GM21528 (cell line): ENCODE data around the gene CT83.

ENCODE experiments used
- ATAC-seq: cut with Tn5 transposase; IDR thresholded peaks from one replicate; pipeline ENCODE4 v1.9.1; 2021; ENCODE audit warnings: mild to moderate bottlenecking, moderate library complexity; ENCODE audit not compliant: unreplicated experiment, low FRiP score

CT83 gene

DNA sequence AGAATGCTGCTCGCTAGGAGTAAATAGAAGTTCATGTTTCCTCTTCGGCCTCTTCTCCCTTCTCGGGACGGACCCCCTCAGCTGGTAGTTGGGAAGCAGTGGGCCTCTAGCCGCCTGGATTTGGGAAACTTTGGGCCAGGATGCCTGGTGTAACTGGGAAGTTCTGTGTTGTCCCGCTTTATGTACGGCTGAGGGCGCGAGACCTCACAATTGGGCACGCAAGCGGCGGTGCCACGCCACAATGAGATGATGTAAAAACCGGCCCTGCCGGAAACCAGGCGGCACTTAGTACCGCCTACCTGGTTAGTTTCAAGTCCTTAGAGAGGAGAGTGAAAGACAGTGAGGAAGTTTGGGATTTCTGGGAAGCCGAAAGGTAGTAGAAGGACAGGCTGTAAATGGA is at the start of gene CT83:
TSS of gene CT83 (minus strand) at position 155 of the 400 bp plus-strand sequence. CDS start at position 35, 120 bp downstream.
- no peak for ATAC-seq

- no peak for ATAC-seq
Observed at GRCh38 chrX:116499780-116500179, 37.0 kb upstream of the CT83 start.

DNA sequence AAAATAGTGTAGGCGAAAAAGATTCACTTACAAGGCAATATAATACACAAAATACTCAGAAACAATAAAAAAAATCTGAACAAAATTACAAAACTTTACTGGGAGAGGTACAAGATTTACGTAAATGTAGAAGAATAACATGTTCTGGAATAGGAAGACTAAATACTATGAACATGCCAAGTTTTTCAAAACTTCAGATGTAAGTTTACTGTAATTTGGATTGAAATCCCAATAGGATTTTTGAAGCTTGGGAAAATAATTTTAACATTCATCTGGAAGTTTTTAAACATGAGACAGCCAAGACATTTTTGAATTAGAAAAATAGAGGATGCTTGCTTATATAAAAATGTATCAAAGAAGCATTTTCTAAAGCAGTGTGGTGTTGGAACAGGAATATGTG is 30.5 kb upstream of the CT83 start:
- no peak for ATAC-seq

DNA sequence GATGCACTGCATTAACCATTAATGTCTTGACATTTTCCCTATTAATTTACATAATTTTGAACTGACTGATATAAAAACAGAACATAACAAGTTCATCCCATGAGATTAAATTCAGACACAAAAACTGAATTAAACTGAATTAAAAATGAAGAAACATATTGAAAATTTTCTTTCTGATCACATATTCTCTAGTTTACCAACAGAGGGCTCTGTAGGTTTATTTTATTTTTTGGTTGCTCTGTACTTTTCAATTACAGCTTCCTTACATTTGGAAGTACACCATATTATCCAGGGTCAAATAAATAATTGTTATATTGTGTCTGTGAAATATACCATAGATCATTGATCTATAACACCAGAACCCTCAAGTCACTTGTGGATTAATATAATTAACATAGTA is 27.3 kb upstream of the CT83 start:
- ATAC-seq = no peak

DNA sequence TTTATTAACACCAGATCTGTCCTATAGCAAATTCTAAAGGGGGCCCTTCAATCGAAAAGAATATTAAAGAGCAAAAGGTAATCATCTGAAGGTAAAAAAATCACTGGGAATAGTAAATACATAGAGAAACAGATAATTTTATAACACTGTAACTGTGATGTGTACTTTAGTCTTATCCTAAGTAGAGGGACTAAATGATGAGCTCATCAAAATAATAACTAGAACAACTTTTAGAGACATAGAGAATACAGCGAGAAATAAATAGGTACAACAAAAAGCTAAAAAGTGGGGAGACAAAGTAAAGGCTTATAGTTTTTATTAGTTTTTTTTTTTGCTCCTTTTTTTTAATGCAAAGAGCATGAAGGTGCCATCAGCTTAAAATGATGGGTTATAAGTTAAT is 17.3 kb upstream of the CT83 start:
- no peak for ATAC-seq

DNA sequence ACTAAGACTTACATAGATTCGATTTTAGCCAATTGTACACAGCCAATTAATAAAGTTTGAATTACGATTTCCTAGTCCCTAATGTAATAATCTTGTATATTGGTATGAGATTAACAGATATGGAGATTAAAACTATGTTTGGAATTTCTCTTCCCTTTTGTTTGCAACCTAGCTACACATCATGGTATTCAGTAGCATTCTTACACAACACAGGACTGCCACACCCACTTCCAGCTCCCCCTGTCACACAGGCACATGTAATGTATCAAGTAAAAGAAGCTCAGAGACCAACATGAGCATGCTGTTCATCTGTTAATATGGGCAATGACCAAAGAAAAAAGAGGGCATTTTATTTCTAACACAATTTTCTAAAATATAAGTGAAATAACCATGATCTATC is 13.6 kb downstream of the CT83 start:
- ATAC-seq = no peak

DNA sequence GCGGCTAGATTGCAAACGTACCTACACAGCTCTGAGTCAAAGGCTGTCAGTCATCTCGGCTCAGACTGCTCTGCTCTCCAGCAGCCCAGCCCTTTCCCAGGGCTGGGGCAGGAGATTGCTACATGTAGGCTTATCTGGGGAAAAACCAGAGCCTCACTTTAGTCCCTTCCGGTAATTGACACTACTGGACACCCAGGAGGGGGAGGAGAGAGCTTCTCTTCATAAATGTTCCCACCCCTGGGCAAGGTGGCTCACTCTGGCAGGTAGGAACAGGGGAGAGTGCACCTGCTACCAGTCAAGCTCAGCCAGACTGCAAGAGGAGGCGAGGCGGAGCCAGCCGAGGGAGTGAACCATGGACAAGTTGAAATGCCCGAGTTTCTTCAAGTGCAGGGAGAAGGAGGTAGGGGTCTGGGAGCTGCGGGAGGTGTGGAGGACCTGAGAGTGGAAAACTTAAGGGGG is 26.4 kb downstream of the CT83 start, which contains the start of gene SLC6A14:
TSS of gene SLC6A14 (plus strand) at position 249 of the 459 bp plus-strand sequence. CDS start at position 353, 104 bp downstream.
- ATAC-seq = no peak

- ATAC-seq = no peak
Observed at GRCh38 chrX:116435597-116435996, 27.2 kb downstream of the CT83 start.

DNA sequence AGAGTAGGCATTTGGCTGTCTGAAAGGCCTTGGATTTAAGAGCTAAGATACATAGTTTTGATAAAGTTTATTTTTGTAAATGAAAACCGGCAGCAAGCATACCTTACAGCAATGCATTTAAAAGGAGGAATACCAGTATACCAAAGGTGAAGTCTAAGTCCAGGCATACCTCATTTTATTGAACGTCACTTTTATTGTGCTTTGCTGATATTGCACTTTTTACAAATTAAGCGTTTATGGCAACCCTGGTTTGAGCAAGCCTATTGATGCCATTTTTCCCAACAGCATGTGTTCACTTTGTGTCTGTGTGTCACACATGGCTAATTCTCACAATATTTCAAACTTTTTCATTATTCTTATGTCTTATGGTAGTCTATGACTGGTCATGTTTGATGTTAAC is 34.8 kb downstream of the CT83 start:
- no peak for ATAC-seq

GRCh38 chrX:116417968-116418367 is 44.8 kb downstream of the CT83 start:
- no peak for ATAC-seq

- ATAC-seq = no peak
Observed at GRCh38 chrX:116417214-116417613, 45.6 kb downstream of the CT83 start.

DNA sequence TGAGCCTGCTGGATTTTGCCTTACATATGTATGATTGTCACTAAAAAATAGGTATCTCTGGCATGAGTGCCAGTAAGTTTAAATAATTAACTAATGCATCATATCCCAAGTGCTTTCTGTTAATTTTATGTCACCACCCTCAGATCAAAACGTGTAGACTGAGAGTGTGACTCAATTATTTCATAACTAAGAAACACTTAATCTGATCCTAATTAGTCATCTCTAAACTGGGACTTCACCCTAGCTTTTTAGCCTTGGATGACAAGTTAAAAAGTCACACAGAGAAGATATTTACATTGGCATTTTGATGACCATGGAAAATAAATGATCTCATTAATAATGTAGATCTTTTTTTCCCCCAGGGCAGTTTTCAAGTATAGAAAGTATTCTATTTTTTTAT is 49.5 kb downstream of the CT83 start:
- ATAC-seq = no peak
